ENCODE results near the gene BIN2. TPM values are rescaled to one million over a fixed set of nuclear protein-coding genes. Genes with fewer than 3 reads are reported as not detected.
A peak's percentile ranks its signal among the peaks of the same experiment; 100 is the strongest.
"Not testable (repeated sequence)": the region's sequence is repeated elsewhere in the genome, so short reads cannot be mapped to it uniquely, and the experiment has no call there.

Gene BIN2
- polyA plus RNA-seq, 1 donor from 2014 or later: 93.8 TPM

- Mint-ChIP-seq H3K27ac (no peak overlapping the region), H3K4me3 (no peak overlapping the region), H3K9me3 (no peaks in the 10 kb centered on the region), H3K4me1 (peaks cover 23 to 35% (median 25%) of the 10 kb centered on the region in 3 donors), H3K36me3 (peaks cover 18% of the 10 kb centered on the region), H3K27me3 (no peaks in the 10 kb centered on the region)
Observed at GRCh38 chr12:51311389-51311788, 12.6 kb downstream of the BIN2 start.

GRCh38 chr12:51307655-51308593 is 16.1 kb downstream of the BIN2 start:
- Mint-ChIP-seq H3K27me3 (no peaks in the 10 kb centered on the region), H3K9me3 (no peaks in the 10 kb centered on the region), H3K4me3 (no peak overlapping the region), H3K27ac (peak overlapping the region in 2 of 3 donors; percentile 48 to 70), H3K4me1 (peaks cover 23 to 33% (median 25%) of the 10 kb centered on the region in 3 donors), H3K36me3 (peaks cover 19% of the 10 kb centered on the region)

- Mint-ChIP-seq H3K4me1 (peaks cover 23 to 26% (median 25%) of the 10 kb centered on the region in 3 donors), H3K36me3 (peaks cover 15% of the 10 kb centered on the region), H3K27ac (no peak overlapping the region), H3K9me3 (no peaks in the 10 kb centered on the region), H3K27me3 (no peaks in the 10 kb centered on the region), H3K4me3 (no peak overlapping the region)
Observed at GRCh38 chr12:51306507-51306906, 17.5 kb downstream of the BIN2 start.

GRCh38 chr12:51300768-51301167 is 23.2 kb downstream of the BIN2 start:
- not testable (repeated sequence) for H3K9me3 Mint-ChIP-seq, H3K4me3 Mint-ChIP-seq, H3K27me3 Mint-ChIP-seq, H3K27ac Mint-ChIP-seq, H3K4me1 Mint-ChIP-seq
- H3K36me3 Mint-ChIP-seq: peaks cover 14% of the 10 kb centered on the region

- Mint-ChIP-seq H3K4me3 (no peak overlapping the region), H3K27me3 (no peaks in the 10 kb centered on the region), H3K9me3 (no peaks in the 10 kb centered on the region), H3K27ac (no peak overlapping the region), H3K36me3 (peaks cover 11% of the 10 kb centered on the region), H3K4me1 (peaks cover 10 to 14% (median 12%) of the 10 kb centered on the region in 3 donors)
Observed at GRCh38 chr12:51295651-51296050, 28.3 kb downstream of the BIN2 start.

GRCh38 chr12:51294097-51294496 is 29.9 kb downstream of the BIN2 start:
- H3K4me3 Mint-ChIP-seq, H3K9me3 Mint-ChIP-seq, H3K27me3 Mint-ChIP-seq: not testable (repeated sequence)
- Mint-ChIP-seq H3K36me3 (peaks cover 14% of the 10 kb centered on the region), H3K4me1 (peaks cover 10 to 16% (median 12%) of the 10 kb centered on the region in 3 donors), H3K27ac (peak overlapping the region in 1 of 3 donors; percentile 35)

- Mint-ChIP-seq H3K36me3 (peaks cover 12% of the 10 kb centered on the region), H3K4me1 (peaks cover 10 to 16% (median 12%) of the 10 kb centered on the region in 3 donors), H3K27ac (no peak overlapping the region)
Observed at GRCh38 chr12:51293696-51294095, 30.3 kb downstream of the BIN2 start.

GRCh38 chr12:51291603-51292513 is 32.1 kb downstream of the BIN2 start:
- H3K27me3 Mint-ChIP-seq, H3K36me3 Mint-ChIP-seq, H3K9me3 Mint-ChIP-seq: not testable (repeated sequence)
- H3K4me1 Mint-ChIP-seq: peaks cover 10 to 16% (median 12%) of the 10 kb centered on the region in 3 donors
- peak overlapping the region in 2 of 3 donors; percentile 82 to 91 for H3K27ac Mint-ChIP-seq
- H3K4me3 Mint-ChIP-seq: peak overlapping the region; percentile 3 to 91 (median 74)

More at GRCh38 chr12:51293696-51294095, 30.3 kb downstream of the BIN2 start:
- H3K27me3 Mint-ChIP-seq: no peaks in the 10 kb centered on the region
- H3K4me3 Mint-ChIP-seq: no peak overlapping the region
- no peaks in the 10 kb centered on the region for H3K9me3 Mint-ChIP-seq

GRCh38 chr12:51285843-51286242 is 38.1 kb downstream of the BIN2 start:
- Mint-ChIP-seq H3K27me3 (no peaks in the 10 kb centered on the region), H3K27ac (peak overlapping the region in 1 of 3 donors; percentile 5), H3K9me3 (no peaks in the 10 kb centered on the region), H3K4me1 (peaks cover 0 to 2% (median 1%) of the 10 kb centered on the region in 3 donors), H3K36me3 (peaks cover 9% of the 10 kb centered on the region), H3K4me3 (no peak overlapping the region)

- Mint-ChIP-seq H3K4me1 (peaks cover 0 to 7% (median 6%) of the 10 kb centered on the region in 3 donors), H3K36me3 (peaks cover 9% of the 10 kb centered on the region), H3K27me3 (no peaks in the 10 kb centered on the region), H3K4me3 (no peak overlapping the region), H3K27ac (peak overlapping the region in 1 of 3 donors; percentile 31), H3K9me3 (no peaks in the 10 kb centered on the region)
Observed at GRCh38 chr12:51281202-51281924, 42.6 kb downstream of the BIN2 start.

GRCh38 chr12:51275088-51275487 is 48.9 kb downstream of the BIN2 start:
- Mint-ChIP-seq H3K4me3 (no peak overlapping the region), H3K9me3 (no peaks in the 10 kb centered on the region), H3K27me3 (no peaks in the 10 kb centered on the region), H3K27ac (no peak overlapping the region), H3K4me1 (peaks cover 8 to 13% (median 13%) of the 10 kb centered on the region in 3 donors), H3K36me3 (no peaks in the 10 kb centered on the region)

GRCh38 chr12:51272810-51273209 is 51.2 kb downstream of the BIN2 start:
- not testable (repeated sequence) for H3K9me3 Mint-ChIP-seq, H3K27ac Mint-ChIP-seq, H3K36me3 Mint-ChIP-seq, H3K4me3 Mint-ChIP-seq, H3K27me3 Mint-ChIP-seq
- peaks cover 14 to 27% (median 20%) of the 10 kb centered on the region in 3 donors for H3K4me1 Mint-ChIP-seq

- H3K36me3 Mint-ChIP-seq: peaks cover 2% of the 10 kb centered on the region
- H3K27me3 Mint-ChIP-seq: no peaks in the 10 kb centered on the region
- no peaks in the 10 kb centered on the region for H3K9me3 Mint-ChIP-seq
- H3K4me1 Mint-ChIP-seq: peaks cover 20 to 27% (median 25%) of the 10 kb centered on the region in 3 donors
- H3K27ac Mint-ChIP-seq: peak overlapping the region; percentile 65 to 93 (median 79)
- peak overlapping the region; percentile 93 to 99 (median 96) for H3K4me3 Mint-ChIP-seq
Observed at GRCh38 chr12:51270951-51271518, 52.9 kb downstream of the BIN2 start.
